Measurements from ENCODE around the gene TERC. TPM values are rescaled to one million over a fixed set of nuclear protein-coding genes. Genes with fewer than 3 reads are reported as not detected.
A peak's percentile ranks its signal among the peaks of the same experiment; 100 is the strongest.

Gene TERC
- total RNA-seq, 1 experiment from 2014 or later = 7.9 TPM

DNA sequence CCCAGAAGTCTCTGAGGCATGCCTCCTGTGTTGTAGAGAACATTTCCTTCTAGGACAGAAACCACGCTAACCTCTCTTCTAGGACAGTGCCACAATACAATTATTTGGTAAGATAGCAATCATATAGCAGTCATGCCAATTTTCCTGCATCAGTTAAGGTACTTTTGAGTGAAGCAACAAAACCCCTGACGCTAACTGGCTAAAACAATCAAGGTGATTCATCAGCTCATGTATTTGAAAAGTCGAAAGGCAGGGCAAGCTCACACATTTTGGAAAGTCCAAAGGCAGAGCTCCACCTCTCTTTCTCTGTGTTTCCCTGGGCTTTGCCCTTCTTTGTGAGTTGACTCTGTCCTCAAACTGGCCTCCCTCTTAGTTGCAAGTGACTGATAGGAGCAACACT lies 10.1 kb downstream of the TERC start:
- intact Hi-C loops (cut with micrococcal nuclease) = no loop called here
- no TSS peak for BruUV-seq (replicated peaks)
- ChIA-PET CTCF (interaction anchor here (0.6 to 1.3 kb wide), 3 partner anchors 11 to 84 kb away, joined by 3 to 7 read pairs (median 3); no protein-coding TSS in a partner anchor), POLR2A (interaction anchor here (0.9 to 2.6 kb wide), 9 partner anchors 10 to 608 kb away, joined by 3 to 21 read pairs (median 5); partner anchors contain the start of genes ACTRT3, MYNN and TERC)
- H3K27ac Mint-ChIP-seq (ENCODE audit: low read depth, unreplicated experiment) = peak overlapping the region; percentile 82
- H3K4me1 Mint-ChIP-seq (ENCODE audit: insufficient read depth, unreplicated experiment) = peaks cover 21% of the 10 kb centered on the region
- no peaks in the 10 kb centered on the region for H3K27me3 Mint-ChIP-seq (ENCODE audit: insufficient read depth, unreplicated experiment)
- H3K9me3 Mint-ChIP-seq (ENCODE audit: unreplicated experiment) = peaks cover 9% of the 10 kb centered on the region
- peak; percentile 63 for DNase-seq (ENCODE audit: unreplicated experiment)
- no peaks in the 10 kb centered on the region for H3K36me3 Mint-ChIP-seq (ENCODE audit: insufficient read depth, unreplicated experiment)
- TF ChIP-seq CTCF (IDR thresholded peaks at IDR 0.05; ENCODE audit: unreplicated experiment) = no peak
- no peak overlapping the region for H3K4me3 Mint-ChIP-seq (ENCODE audit: unreplicated experiment)

GRCh38 chr3:169751875-169752274 lies 13.0 kb downstream of the TERC start:
- H3K27me3 Mint-ChIP-seq (ENCODE audit: insufficient read depth, unreplicated experiment) = no peaks in the 10 kb centered on the region
- no peak overlapping the region for H3K27ac Mint-ChIP-seq (ENCODE audit: low read depth, unreplicated experiment)
- intact Hi-C loops (cut with micrococcal nuclease) = no loop called here
- H3K36me3 Mint-ChIP-seq (ENCODE audit: insufficient read depth, unreplicated experiment) = no peaks in the 10 kb centered on the region
- POLR2A ChIA-PET = interaction anchor here (0.5 to 1.2 kb wide), 2 partner anchors 22 to 665 kb away, joined by 3 to 4 read pairs; partner anchors contain the start of gene MYNN
- no peak overlapping the region for H3K4me3 Mint-ChIP-seq (ENCODE audit: unreplicated experiment)
- peaks cover 9% of the 10 kb centered on the region for H3K9me3 Mint-ChIP-seq (ENCODE audit: unreplicated experiment)
- TF ChIP-seq CTCF (IDR thresholded peaks at IDR 0.05; ENCODE audit: unreplicated experiment) = no peak
- no peak for DNase-seq (ENCODE audit: unreplicated experiment)
- BruUV-seq (replicated peaks) = no TSS peak
- CTCF ChIA-PET = interaction anchor here (1.3 kb wide), 1 partner anchor 59 kb away, joined by 3 read pairs; no protein-coding TSS in a partner anchor
- peaks cover 23% of the 10 kb centered on the region for H3K4me1 Mint-ChIP-seq (ENCODE audit: insufficient read depth, unreplicated experiment)

DNA sequence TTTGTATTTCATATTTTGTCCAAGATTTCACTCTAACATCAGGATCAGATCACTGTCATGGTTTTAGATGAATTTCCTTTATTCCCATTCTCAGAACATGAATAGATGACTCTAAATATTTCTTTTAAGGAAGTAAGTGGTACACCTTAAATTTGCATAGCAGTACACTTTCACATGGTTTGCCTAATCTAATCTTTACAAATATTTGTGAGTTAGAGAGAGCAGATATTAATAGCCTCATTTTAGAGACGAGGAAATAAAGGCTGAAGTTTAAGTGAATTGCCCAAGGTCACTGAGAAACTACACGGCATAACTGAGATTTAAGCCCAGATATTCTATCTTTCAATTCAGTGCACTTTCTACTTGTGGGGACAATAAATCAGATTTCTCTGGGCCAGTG lies 14.2 kb downstream of the TERC start:
- Mint-ChIP-seq H3K27me3 (ENCODE audit: insufficient read depth, unreplicated experiment) (no peaks in the 10 kb centered on the region), H3K27ac (ENCODE audit: low read depth, unreplicated experiment) (no peak overlapping the region), H3K9me3 (ENCODE audit: unreplicated experiment) (no peaks in the 10 kb centered on the region), H3K4me1 (ENCODE audit: insufficient read depth, unreplicated experiment) (peaks cover 23% of the 10 kb centered on the region), H3K4me3 (ENCODE audit: unreplicated experiment) (no peak overlapping the region), H3K36me3 (ENCODE audit: insufficient read depth, unreplicated experiment) (no peaks in the 10 kb centered on the region)
- ChIA-PET CTCF (no interaction called here), POLR2A (no interaction called here)
- BruUV-seq (replicated peaks) = no TSS peak
- no peak for DNase-seq (ENCODE audit: unreplicated experiment)
- TF ChIP-seq CTCF (IDR thresholded peaks at IDR 0.05; ENCODE audit: unreplicated experiment) = no peak
- intact Hi-C loops (cut with micrococcal nuclease) = no loop called here

DNA sequence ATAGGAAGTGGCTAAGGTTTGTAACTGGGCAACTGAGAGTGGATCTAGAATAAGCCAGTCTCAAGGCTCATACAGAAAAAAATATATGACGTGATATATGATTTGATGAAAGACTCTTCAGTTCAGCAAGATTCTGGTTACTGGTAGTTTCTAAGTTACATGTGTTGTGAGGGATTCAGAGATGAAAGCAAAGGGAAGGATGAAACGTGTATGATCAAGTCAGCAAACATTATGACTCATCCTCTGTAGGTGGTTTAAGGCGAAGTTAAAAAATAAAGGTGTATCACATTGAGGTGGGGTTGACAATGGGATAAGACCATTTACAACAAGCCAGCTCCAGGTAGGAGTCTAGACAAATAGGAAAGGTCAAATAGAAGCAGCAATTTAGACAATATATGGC lies 16.2 kb downstream of the TERC start:
- intact Hi-C loops (cut with micrococcal nuclease) = loop anchor here (10.0 kb wide), 2 partner anchors 84 to 704 kb away; partner anchors contain the start of gene MECOM
- no peak overlapping the region for H3K27ac Mint-ChIP-seq (ENCODE audit: low read depth, unreplicated experiment)
- POLR2A ChIA-PET = interaction anchor here (0.9 to 1.0 kb wide), 2 partner anchors 23 to 24 kb away, joined by 3 to 5 read pairs; no protein-coding TSS in a partner anchor
- TF ChIP-seq CTCF (IDR thresholded peaks at IDR 0.05; ENCODE audit: unreplicated experiment) = no peak
- no peaks in the 10 kb centered on the region for H3K9me3 Mint-ChIP-seq (ENCODE audit: unreplicated experiment)
- H3K4me3 Mint-ChIP-seq (ENCODE audit: unreplicated experiment) = no peak overlapping the region
- H3K27me3 Mint-ChIP-seq (ENCODE audit: insufficient read depth, unreplicated experiment) = no peaks in the 10 kb centered on the region
- no peaks in the 10 kb centered on the region for H3K36me3 Mint-ChIP-seq (ENCODE audit: insufficient read depth, unreplicated experiment)
- BruUV-seq (replicated peaks) = no TSS peak
- DNase-seq (ENCODE audit: unreplicated experiment) = peak; percentile 50
- peaks cover 9% of the 10 kb centered on the region for H3K4me1 Mint-ChIP-seq (ENCODE audit: insufficient read depth, unreplicated experiment)
- CTCF ChIA-PET = no interaction called here

Measured in MCF 10A (cell line).